Esophagus muscularis mucosa (tissue), 4 donors: ENCODE measurements around the gene CYP24A1.

Experiments used
- CTCF ChIP-seq, 3 experiments: fragments of 200-600 bp in 2 of 3; fragments of 450-650 bp in 1 of 3; sonication (generic) in 2 of 3; IDR thresholded peaks; one replicate each; pipeline ENCODE4 v1.5.1; 2017 to 2019; ENCODE audit warnings: antibody characterized with exemption in 3 of 3, mild to moderate bottlenecking in 2 of 3, moderate library complexity in 1 of 3
- EP300 ChIP-seq: sonication (generic); formaldehyde crosslinking; IDR thresholded peaks from one replicate; pipeline ENCODE4 v1.6.1; 2017; ENCODE audit warnings: antibody characterized with exemption
- POLR2A ChIP-seq: fragments of 450-650 bp; IDR thresholded peaks from one replicate; pipeline ENCODE4 v1.6.1; 2017; ENCODE audit warnings: antibody characterized with exemption, moderate library complexity, mild to moderate bottlenecking, low read depth
- POLR2AphosphoS5 ChIP-seq, 2 donors: sonication (generic); formaldehyde crosslinking; IDR thresholded peaks; one replicate each; pipeline ENCODE4 v1.6.1; 2017; ENCODE audit warnings: antibody characterized with exemption in 2 of 2

GRCh38 chr20:54195483-54196472, 22.0 kb upstream of the CYP24A1 start:
- TF ChIP-seq CTCF (IDR thresholded peaks at IDR 0.05) (no peak), POLR2AphosphoS5 (IDR thresholded peaks at IDR 0.05) (no peak), POLR2A (no peak), EP300 (no peak)
